Measurements from ENCODE around the gene MLEC. TPM values are rescaled to one million over a fixed set of nuclear protein-coding genes. Genes with fewer than 3 reads are reported as not detected.

MLEC gene
- total and polyA plus RNA-seq, 2 of the 13 experiments (the other 11 are each of a cell fraction or from before 2014, with no cell fraction given) = 49.8 to 156 TPM

DNA sequence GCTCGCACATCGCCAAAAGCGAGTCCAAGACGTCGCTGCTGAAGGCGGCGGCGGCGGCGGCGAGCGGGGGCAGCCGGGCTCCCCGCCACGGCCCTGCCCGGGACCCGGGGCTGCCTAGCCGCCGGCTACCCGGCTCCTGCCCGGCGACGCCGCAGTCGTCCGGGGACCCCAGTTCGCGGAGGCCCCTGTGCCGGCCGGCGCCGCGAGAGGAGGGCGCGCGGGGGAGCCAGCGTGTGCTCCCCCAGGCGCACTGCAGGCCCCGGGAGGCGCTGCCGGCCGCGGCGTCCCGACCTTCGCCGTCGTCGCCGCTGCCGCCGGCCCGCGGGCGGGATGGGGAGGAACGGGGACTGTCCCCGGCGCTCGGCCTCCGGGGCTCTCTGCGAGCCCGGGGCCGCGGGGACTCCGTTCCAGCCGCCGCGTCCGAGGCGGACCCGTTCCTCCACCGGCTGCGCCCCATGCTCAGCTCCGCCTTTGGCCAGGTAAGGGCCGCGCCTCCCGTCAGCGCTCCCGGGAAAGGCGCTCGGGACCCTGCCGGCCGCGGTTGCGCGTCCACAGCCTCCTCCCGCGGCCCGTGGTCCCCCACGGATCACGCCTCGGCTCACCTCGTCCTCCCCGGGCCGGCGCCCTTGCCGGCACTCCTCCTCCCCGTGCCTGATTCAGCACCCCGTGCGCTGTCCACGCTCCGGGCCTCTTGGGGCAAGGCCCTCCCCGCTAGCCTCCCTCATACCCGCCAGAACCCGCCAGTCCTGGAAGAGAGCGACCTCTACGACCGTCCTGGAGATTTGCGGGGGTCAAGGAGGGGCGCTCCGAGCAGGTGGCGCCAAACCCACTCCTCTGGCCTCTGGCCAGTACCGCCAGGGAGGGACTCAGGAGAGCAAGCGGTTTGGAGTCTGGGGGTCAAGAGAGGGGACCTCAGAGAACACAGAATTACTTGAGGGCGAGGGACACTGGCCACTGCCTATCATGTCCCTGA is 45.8 kb upstream of the MLEC start (continued):
- TF ChIP-seq, protein P1, sequence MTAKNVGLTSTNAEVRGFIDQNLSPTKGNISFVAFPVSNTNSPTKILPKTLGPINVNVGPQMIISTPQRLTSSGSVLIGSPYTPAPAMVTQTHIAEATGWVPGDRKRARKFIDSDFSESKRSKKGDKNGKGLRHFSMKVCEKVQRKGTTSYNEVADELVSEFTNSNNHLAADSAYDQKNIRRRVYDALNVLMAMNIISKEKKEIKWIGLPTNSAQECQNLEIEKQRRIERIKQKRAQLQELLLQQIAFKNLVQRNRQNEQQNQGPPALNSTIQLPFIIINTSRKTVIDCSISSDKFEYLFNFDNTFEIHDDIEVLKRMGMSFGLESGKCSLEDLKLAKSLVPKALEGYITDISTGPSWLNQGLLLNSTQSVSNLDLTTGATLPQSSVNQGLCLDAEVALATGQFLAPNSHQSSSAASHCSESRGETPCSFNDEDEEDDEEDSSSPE (CRISPR knock-in tag; IDR thresholded peaks at IDR 0.05) = no peak
- no peak for TF ChIP-seq ZNF501 (CRISPR knock-in tag; IDR thresholded peaks at IDR 0.05)
- TF ChIP-seq ZNF281 (CRISPR knock-in tag; IDR thresholded peaks at IDR 0.05; ENCODE audit: borderline replicate concordance) = peak; percentile 28; the same call in 1 of the 2 replicates
- TF ChIP-seq SMAD1 (CRISPR knock-in tag; IDR thresholded peaks at IDR 0.05; ENCODE audit: borderline replicate concordance, low read depth) = no peak
- no peak for TF ChIP-seq MAFK (conservative IDR thresholded peaks at IDR 0.05 in 1 of 2, IDR thresholded peaks at IDR 0.05 in 1 of 2; ENCODE audit: low read length in 2 of 2)
- peak; percentile 78 for TF ChIP-seq BCL6 (CRISPR knock-in tag; IDR thresholded peaks at IDR 0.05)
- TF ChIP-seq, protein P2, sequence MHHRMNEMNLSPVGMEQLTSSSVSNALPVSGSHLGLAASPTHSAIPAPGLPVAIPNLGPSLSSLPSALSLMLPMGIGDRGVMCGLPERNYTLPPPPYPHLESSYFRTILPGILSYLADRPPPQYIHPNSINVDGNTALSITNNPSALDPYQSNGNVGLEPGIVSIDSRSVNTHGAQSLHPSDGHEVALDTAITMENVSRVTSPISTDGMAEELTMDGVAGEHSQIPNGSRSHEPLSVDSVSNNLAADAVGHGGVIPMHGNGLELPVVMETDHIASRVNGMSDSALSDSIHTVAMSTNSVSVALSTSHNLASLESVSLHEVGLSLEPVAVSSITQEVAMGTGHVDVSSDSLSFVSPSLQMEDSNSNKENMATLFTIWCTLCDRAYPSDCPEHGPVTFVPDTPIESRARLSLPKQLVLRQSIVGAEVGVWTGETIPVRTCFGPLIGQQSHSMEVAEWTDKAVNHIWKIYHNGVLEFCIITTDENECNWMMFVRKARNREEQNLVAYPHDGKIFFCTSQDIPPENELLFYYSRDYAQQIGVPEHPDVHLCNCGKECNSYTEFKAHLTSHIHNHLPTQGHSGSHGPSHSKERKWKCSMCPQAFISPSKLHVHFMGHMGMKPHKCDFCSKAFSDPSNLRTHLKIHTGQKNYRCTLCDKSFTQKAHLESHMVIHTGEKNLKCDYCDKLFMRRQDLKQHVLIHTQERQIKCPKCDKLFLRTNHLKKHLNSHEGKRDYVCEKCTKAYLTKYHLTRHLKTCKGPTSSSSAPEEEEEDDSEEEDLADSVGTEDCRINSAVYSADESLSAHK (CRISPR knock-in tag; IDR thresholded peaks at IDR 0.05; ENCODE audit: borderline replicate concordance) = no peak
- TF ChIP-seq CEBPZ (IDR thresholded peaks at IDR 0.05; ENCODE audit: low read length) = no peak
